ENCODE results near the gene SSB.
"Not testable (repeated sequence)": the region's sequence is repeated elsewhere in the genome, so short reads cannot be mapped to it uniquely, and the experiment has no call there.

SSB gene

DNA sequence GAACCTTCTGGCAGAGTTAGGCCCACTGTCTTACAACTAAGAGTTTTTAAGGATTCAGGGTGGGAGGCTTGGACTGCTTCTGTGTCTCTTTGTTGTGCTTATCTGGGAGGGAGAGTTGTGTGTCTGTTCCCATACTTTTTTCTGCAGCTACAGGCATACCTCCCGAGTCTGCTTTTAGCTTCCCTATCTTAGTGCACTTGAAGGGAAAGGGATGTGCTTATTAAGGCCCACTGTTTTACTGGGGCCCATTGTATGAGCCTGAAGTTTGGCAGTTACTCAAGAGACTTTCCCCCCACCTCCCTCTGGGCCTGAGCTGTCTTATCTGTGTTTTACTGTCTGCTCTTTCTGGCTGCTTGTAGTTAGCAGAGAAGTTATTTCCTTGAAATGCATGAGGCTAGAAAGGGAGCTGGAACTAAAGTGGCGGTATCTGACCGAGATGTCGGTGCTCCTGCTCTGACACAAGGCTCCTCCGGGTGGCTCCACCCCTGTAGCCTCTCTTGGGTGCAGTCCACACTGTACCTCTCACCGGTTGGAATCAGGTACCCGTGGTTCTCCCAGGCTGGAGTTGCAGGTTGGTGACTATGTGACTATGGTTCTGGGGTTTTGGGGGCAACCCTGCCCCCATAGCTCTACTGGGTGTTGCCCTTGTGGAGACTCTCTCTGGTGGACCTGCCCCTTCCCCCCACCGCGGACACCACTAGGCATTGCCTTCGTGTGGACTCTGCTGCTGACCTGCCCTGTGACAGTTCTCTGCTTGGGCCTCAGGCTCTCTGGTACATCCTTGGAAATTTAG lies 41.5 kb downstream of the SSB start:
- no peak for DNase-seq

- no peak for DNase-seq
Measured at GRCh38 chr2:169840747-169841142, 42.1 kb downstream of the SSB start.

- not testable (repeated sequence) for DNase-seq
Measured at GRCh38 chr2:169841625-169842024, 43.0 kb downstream of the SSB start.

DNA sequence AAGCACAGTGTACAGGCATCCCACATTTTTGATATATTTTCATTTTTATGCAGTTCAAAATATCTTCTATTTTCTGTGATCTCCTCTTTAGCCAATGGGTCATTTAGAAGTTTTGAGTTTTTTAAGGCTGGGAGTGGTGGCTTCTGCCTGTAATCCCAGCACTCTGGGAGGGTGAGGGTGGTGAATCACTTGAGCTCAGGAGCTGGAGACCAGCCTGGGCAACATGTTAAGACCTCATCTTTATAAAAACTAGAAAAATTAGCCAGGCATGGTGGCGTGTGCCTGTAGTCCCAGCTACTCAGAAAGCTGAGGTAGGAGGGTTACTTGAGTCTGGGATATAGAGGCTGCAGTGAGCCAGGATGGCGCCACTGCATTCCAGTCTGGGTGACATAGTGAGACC lies 46.3 kb downstream of the SSB start:
- DNase-seq: no peak

DNA sequence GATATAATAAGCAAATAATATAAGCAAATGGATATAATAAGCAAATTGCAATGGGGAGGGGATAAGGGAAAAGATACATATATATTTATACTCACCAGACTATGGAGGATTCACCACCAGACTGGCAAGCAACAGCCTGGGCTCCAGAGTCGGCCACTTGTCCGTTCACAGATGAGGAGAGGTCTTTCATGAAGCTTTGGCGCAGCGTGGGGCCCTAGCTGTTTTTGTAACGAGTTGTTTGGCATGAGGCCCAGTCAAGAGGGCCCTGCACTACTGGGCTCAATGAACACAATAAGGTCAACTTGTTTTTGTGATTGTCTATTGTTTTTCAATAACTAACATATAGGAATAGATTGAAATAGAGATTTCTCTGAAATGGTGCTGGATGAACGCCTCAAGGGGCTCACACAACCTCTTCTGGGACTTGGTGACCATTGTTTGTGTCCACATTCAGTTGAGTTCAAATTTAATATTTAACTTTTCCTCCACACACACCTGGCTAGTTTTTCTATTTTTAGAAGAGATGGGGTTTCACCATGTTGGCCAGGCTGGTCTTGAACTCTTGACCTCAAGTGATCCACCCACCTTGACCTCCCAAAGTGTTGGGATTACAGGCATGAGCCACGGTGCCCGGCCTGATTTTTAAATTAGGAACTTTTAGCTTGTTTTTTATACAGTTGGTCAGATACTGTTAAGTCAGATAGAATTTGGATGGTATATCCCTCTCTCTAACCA lies 50.5 kb downstream of the SSB start:
- not testable (repeated sequence) for DNase-seq

- no peak for DNase-seq
Measured at GRCh38 chr2:169849710-169850109, 51.0 kb downstream of the SSB start.

- no peak for DNase-seq
Measured at GRCh38 chr2:169853041-169853668, 54.5 kb downstream of the SSB start.

DNA sequence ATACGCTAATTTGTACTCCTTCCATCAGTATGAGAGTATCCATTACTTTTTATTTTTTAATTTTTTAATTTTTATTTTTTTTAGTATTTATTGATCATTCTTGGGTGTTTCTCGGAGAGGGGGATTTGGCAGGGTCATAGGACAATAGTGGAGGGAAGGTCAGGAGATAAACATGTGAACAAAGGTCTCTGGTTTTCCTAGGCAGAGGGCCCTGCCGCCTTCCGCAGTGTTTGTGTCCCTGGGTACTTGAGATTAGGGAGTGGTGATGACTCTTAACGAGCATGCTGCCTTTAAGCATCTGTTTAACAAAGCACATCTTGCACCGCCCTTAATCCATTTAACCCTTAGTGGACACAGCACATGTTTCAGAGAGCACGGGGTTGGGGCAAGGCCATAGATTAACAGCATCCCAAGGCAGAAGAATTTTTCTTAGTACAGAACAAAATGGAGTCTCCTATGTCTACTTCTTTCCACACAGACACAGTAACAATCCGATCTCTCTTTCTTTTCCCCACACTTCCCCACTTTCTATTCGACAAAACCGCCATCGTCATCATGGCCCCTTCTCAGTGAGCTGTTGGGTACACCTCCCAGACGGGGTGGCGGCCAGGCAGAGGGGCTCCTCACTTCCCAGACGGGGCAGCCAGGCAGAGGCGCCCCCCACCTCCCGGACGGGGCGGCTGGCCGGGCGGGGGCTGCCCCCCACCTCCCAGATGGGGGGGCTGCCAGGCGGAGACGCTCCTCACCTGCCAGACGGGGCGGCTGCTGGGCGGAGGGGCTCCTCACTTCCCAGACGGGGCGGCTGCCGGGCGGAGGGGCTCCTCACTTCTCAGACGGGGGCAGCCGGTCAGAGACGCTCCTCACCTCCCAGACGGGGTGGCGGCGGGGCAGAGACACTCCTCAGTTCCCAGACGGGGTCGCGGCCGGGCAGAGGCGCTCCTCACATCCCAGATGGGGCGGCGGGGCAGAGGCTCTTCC lies 56.9 kb downstream of the SSB start:
- DNase-seq: not testable (repeated sequence)

GRCh38 chr2:169859423-169859822 lies 60.8 kb downstream of the SSB start:
- DNase-seq: no peak

- no peak for DNase-seq
Measured at GRCh38 chr2:169860149-169860548, 61.5 kb downstream of the SSB start.
